Right lobe of liver (tissue), 4 donors: ENCODE measurements around the gene ZNF655.

ENCODE experiments used
- CTCF ChIP-seq, 4 donors: fragments of 200-600 bp in 3 of 4; fragments of 450-650 bp in 1 of 4; IDR thresholded peaks; one replicate each; pipeline versions ENCODE4 v1.5.1 to v1.8.0; 2016 to 2022; ENCODE audit warnings: antibody characterized with exemption in 4 of 4, mild to moderate bottlenecking in 2 of 4
- POLR2A ChIP-seq: fragments of 450-650 bp; IDR thresholded peaks from one replicate; pipeline ENCODE4 v1.6.1; 2017; ENCODE audit warnings: antibody characterized with exemption, mild to moderate bottlenecking
- donor health status: DM: no; HTN: no; CAD: no.
- donor health status: DM: no; HTN: no; CAD: no.
- donor health status: DM: no; HTN: yes; CAD: no.

- no peak for TF ChIP-seq CTCF (IDR thresholded peaks at IDR 0.05)
- TF ChIP-seq POLR2A: no peak
These were observed 3.8 kb downstream of the ZNF655 start for GRCh38 chr7:99562114-99562784.
